NCI-H1436 (cell line): Measurements from ENCODE around the gene ZNF184.
"Not testable (repeated sequence)": the region's sequence is repeated elsewhere in the genome, so short reads cannot be mapped to it uniquely, and the experiment has no call there.

ENCODE experiments used
- DNase-seq: peaks from one replicate; lab custom pipeline; 2025; lab: John Stamatoyannopoulos, UW

ZNF184 gene

DNA sequence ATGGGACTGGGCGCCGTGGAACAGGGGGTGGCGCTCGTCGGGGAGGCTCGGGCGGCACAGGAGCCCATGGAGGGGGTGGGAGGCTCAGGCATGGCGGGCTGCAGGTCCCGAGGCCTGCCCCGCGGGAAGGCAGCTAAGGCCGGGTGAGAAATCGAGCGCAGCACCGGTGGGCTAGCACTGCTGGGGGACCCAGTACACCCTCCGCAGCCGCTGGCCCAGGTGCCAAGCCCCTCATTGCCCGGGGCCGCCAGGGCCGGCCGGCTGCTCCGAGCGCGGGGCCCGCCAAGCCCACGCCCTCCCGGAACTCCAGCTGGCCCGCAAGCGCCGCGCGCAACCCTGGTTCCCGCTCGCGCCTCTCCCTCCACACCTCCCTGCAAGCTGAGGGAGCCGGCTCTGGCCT is 48.1 kb downstream of the ZNF184 start:
- not testable (repeated sequence) for DNase-seq

DNA sequence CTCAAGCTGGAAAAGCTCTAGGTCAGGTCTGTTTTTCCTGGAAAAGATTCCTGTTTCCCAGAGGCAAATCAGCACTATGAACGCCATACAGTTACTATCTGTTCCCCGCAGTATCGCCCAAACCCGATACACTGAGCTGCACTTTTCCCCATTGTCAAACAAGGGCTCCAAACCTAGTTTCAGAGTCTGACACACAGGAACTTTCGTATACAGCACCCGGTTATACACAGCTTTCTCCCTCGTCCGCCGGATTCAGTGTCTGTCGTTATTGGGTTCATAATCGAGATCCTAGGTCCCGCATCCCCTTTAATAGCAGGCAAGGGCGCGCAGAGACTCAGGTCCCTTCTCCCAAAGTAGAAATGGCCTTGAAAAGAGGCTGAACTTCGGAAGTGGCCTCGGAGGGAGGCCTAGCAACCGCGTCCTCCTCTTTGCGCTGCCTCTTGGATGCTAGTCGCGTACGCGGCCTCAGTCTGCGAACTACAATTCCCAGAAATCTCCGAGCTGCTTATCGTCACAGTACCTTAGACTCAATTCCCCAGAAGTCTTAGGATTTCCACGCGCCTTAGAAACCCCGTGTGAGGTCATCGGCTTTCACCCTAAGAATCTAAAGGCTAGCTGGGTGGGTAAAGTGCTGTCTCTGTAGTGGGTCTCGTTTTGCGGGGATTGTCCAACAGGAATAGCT is 50.1 kb downstream of the ZNF184 start:
- DNase-seq, result no peak

GRCh38 chr6:27419363-27419762 is 53.5 kb downstream of the ZNF184 start:
- no peak for DNase-seq

GRCh38 chr6:27415898-27416297 is 57.0 kb downstream of the ZNF184 start:
- no peak for DNase-seq

GRCh38 chr6:27414996-27415395 is 57.9 kb downstream of the ZNF184 start:
- no peak for DNase-seq

- DNase-seq, result no peak
Measured at GRCh38 chr6:27414300-27414699, 58.6 kb downstream of the ZNF184 start.

GRCh38 chr6:27407153-27407814 is 65.6 kb downstream of the ZNF184 start:
- no peak for DNase-seq

DNA sequence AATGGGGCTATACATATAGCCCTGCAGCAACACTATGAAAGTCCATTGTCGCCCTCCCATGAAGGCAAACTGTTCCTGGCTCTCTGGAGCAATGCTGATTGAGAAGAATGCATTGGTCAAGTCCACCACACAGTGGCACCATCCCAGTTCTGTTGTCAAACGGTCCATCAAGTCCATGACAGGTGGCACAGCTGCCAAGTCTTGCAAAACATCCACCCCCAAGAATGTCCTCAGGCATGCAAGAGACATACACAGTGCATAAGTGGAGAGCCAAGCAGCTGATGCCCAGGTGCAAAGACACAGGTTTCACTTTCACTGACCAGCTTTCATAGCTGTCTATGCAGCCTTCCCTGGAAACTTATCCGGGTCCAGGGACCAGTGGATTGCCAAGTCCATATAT is 66.8 kb downstream of the ZNF184 start:
- no peak for DNase-seq

DNA sequence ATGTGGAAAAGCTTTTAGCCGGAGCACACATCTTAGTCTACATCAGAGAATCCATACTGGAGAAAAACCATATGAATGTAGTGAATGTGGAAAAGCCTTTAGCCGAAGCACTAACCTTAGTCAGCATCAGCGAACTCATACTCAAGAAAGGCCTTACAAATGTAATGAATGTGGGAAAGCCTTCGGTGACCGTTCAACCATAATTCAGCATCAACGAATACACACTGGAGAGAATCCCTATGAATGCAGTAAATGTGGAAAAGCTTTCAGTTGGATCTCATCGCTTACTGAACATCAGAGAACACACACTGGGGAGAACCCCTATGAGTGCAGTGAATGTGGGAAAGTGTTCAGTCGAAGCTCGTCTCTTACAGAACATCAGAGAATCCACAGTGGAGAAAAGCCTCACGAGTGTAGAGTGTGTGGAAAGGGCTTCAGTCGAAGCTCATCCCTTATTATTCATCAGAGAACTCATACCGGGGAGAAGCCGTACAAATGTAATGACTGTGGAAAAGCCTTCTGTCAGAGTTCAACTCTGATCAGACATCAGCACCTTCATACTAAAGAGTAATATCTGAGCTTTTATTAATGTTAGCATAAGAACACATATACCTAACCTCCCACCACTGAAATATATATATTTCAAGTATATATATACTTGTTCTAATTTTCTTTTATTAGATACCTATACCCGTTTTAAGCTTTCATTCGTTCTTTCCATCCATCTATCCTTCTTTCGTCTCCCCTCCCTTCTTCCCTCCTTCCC is 71.8 kb downstream of the ZNF184 start:
- DNase-seq, result no peak
